HG03066 (cell line): ENCODE results near the gene ZNF616.
"Not testable (repeated sequence)": the region's sequence is repeated elsewhere in the genome, so short reads cannot be mapped to it uniquely, and the experiment has no call there.

Experiments
- ATAC-seq: cut with Tn5 transposase; IDR thresholded peaks from one replicate; pipeline ENCODE4 v1.9.1; 2021; ENCODE audit warnings: low read depth; ENCODE audit not compliant: unreplicated experiment

Gene ZNF616

DNA sequence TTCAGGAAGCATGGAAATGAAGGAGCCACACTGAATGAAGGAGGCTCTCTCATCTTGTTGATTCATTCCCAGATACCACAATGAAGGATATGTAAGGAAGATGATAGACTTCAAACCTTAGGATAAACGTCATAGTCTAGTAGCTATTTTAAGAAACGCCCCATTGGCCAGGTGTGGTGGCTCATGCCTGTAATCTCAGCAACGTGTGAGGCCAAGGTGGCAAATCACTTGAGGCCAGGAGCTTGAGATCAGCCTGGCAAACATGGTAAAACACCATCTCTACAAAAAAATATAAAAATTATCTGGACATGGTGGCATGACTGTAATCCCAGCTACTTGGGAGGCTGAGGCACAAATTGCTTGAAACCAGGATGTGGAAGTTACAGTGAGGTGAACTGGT lies 27.1 kb downstream of the ZNF616 start:
- no peak for ATAC-seq

DNA sequence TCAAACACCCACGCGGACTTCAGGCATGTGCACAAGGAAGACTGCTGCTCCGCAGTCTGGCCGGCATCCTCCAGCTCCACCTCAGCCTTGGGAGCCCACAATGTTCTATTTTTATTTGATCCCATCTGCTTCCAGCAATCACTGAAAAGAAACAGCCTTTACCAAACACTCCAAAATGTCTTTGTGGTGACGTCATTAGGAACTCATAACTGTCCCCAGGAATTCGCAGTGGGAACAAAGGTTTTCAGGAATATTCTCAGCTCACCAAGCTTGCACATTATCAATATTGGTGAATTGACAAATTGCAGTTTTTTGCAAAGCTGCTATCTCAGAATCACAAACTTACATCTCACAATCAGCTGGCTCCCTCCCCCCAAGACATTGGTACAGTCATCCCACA lies 29.0 kb downstream of the ZNF616 start:
- ATAC-seq = no peak

DNA sequence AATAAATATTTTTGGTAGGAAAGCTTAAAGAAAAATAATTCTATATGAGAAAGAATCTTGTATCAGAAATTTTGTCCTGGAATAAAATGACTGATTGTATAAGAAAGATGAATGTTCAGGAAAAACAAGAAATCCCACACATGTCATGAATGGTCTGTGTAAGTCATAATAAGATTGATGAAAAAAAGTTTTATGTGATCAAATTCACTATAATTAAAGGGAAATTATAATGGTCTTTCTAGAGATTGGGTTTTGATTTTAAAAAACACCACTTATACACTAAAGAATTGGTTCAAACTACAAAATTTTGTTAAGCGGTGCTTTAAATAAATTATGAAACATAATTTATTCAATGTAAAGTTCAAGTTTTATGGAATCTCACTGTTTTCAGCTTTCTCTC lies 37.0 kb downstream of the ZNF616 start:
- ATAC-seq = no peak

DNA sequence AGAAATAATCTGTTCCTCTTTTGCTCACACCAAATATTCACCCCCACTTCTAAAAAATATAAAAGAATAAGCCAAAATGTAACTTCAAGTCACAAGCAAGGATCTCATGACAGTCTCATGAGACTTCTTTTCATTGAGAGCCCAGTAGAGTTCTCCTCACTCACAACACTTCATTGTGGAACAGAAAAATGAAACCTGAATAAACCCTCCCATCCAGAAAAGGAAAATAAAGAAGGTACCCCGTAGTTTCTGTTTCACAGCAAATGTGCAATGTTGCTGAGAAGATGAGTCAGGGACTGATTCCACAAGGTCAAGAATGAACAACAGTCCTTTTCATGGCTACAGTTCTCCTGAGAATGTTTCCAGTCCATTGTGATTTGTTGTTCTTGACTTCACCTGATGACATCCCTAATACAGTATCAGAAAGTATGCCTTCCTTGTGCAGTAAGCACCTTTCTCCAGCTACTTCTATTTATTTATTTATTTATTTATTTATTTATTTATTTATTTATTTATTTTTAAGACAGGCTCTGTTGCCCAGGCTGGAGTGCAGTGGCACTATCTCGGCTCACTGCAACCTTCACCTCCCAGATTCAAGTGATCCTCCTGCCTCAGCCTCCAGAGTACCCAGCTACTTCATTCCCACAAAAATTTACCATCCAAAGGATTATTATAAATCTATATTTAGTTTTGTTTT lies 37.7 kb downstream of the ZNF616 start:
- no peak for ATAC-seq

DNA sequence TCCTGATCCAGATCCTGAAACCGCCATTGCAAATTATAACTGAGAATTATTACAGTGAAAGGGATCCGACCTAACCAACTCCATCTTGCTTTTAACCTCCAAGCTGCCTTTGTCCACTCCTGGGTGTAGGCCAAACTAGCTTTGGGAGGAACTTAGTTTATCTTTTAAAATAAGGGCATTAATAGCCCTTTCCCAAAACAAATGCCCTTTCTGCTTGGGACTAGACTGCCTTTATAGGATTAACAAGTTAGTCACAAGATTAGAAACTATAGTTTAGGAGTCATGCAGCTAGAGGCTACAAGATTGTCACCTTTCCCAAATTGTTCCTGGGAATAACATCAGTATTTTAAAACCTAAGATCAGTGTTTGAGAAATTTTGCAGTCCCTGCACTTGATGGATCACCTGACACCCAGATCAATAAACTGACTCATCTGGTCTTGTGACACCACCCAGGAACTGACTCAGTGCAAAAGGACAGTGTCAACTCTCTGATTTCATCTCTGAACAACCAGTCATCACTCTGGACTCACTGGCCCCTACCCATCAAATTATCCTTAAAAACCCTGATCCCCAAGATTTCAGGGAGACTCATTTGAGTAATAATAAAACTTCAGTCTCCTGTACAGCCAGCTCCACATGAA lies 40.1 kb downstream of the ZNF616 start:
- ATAC-seq = no peak

DNA sequence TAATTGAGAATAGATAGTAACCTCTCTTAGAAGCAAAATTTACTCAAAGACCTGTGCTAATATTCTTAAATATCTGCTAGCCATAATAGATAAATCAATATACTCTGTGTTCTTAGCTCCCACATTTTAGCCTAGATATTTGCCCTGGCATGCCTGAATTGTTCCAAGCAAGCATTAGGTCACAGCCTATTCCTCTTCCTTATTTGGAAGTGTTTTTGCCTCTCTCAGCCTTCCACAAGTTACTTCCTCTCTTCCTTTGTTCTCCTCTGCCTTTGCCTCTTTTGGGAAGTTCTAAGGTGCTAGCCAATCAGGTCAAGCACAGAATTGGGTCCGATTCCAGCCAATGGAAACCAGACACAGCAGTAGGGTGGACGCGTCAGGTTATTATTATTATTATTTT lies 43.3 kb downstream of the ZNF616 start:
- ATAC-seq = not testable (repeated sequence)

DNA sequence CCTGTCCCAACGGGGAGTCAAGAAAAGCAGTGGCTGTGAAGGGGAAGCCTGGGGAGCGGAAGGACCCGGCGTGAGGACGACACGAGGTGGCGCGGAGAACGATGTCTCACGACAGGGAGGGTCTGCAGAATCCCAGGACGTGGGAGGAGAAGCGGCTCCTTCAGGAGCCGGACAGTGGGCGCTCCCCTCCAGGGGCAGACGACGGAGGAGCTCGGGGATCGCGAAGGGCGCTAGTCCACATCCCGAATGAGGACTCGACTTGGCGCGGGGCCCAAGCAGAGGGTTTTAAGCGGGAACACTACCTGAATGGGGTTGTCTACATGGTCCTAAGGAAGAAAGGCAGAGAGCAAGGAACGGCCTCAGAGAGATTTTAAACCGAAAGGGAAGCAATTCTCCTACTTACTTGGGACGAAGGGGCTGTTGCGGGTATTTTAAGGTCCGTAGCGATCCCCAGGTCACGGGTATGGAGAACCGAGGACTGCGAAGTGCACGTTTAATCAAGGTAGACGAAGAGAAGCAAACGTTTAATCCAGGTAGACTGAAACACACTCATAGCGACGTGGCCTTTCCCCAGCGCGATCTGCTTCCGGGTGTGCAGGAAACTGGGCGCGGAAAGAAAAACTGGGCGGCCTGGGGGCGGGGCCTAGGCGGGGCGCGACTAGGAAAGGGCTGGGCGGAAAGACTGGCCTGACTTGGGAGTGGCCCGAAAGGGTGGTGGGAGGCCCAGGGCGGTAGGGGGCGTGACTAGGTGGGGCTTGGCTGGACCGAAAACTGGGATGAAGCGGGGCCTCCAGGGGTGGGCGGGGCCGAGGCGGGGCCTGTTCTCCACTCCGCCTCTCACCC lies 44.3 kb downstream of the ZNF616 start, which contains the start of gene ZNF841:
Gene ZNF841 (minus strand): TSS at position 594 of the 843 bp plus-strand sequence. CDS start 10,964 bp downstream, outside the sequence.
- ATAC-seq = peak; percentile 96

DNA sequence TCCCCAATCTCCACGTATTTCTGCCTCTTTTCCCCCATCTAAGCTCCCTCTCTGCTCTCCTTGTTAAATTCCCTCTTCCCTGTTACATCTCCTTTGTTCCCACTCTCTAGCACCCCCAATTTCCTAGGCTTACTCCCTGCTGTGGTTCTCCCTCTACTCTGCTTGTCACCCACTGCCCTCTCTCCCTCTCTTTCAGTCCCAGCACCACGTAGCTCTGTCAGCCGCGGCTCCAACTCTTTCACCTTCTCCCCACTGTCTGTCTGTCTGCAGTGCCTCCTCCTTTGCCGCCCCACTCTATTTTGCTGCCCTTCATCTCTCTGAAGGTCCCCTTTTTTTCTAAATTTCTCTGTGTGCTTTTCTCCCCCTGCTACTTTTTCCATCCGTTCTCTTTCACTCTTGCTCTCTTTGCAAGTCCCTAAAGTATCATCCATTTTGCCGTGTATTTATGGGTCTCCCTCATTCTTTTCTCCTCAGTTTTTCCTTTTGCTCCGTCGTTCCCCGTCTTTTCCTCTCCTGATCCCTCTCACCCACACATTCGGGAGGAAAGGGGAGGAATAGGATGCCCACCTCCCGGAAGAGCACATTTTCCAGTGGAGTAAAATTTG lies 45.1 kb downstream of the ZNF616 start:
- no peak for ATAC-seq

DNA sequence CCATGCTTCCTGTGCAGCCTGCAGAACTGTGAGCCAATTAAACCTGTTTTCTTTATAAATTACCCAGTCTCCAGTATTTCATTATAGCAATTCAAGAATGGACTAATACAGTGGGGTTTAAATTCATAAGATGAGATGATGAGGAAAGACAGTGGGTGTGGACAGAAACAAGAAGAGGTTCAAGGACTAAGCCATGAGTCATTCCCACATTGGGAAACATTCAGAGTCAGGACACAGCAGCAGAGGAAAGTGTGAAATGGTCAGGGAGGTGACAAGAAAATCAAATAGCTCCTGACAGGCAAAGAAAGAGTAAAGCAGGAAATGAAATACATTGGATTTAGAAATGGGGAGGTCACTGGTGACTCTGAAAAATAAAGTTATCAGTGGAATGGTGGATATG lies 53.3 kb downstream of the ZNF616 start:
- ATAC-seq = no peak

DNA sequence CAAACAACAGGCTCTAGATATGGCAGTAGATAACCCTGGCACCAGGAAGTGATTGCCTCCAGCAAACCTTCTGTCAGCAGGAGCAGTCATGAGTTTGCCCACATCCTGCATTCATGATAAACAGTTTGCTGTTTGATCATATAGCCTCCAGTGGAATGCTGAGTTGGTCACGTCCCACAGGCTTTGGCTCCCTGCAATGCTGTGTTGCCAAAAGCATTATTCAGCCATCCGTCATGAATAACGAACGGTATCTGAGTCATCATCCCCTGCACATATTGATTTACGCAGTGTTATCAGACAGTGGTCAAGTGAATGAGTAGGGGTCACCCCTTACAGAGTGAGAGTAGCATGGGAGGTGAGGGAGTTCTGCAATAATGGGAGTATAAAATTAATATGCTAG lies 69.2 kb downstream of the ZNF616 start:
- ATAC-seq = no peak

DNA sequence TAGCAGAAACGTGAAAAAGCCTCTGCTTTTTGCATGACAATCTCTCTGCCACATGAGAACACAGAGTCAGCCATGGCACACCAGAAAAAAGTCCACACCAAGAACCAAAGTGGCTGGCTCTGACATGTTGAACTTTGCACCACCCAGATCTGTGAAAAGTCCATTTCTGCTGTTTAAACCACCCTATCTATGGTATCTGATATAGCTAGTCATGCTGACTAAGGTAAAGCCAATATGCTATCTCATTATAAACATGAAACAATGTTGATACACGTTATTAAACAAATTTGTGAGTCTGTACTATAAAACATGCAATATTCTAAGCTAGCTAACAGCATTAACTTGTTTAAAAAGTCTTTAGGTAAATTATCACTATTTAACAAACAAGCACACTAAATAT lies 70.1 kb downstream of the ZNF616 start:
- ATAC-seq = no peak

DNA sequence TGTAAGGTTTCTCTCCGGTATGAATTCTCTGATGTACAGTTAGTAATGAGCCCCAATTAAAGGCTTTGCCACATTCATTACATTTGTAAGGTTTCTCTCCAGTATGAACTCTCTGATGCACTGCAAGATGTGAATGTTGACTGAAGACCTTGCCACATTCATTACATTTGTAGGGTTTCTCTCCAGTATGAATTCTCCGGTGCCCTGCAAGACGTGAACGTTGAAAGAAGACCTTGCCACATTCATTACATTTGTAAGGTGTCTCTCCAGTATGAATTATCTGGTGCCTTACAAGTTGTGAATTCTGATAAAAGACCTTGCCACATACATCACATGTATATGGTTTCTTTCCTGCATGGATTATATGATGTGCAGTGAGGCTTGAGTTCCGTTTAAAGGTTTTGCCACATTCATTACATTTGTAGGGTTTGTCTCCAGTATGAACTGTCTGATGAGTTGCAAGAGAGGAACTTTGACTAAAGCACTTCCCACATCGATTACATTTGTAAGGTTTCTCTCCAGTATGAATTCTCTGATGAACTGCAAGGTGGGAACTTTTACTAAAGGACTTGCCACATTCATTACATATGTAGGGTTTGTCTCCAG lies 73.4 kb downstream of the ZNF616 start:
- ATAC-seq = no peak

DNA sequence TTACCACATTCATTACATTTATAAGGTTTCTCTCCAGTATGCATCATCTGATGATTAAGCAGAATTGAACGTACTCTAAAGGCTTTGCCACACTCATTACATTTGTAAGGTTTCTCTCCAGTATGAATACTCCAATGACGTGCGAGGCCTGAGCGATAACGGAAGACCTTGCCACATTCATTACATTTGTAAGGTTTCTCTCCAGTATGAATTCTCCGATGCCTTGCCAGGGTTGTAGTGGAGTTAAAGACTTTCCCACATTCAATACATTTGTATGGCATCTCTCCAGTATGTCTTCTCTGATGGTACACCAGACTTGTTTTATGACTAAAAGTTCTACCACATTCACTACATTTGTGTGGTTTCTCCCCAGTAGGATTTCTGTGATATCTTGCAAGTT lies 74.3 kb downstream of the ZNF616 start:
- no peak for ATAC-seq
